HEK293 (cell line): ENCODE data around the gene SFR1.

Experiments
- GFI1B ChIP-seq: fragments of 450-650 bp; formaldehyde crosslinking; IDR thresholded peaks from 2 replicates; pipeline ENCODE4 v1.5.1; 2016; ENCODE audit warnings: missing biosample characterization, missing genetic modification characterization
- REPIN1 ChIP-seq: fragments of 450-650 bp; formaldehyde crosslinking; IDR thresholded peaks from 2 replicates; pipeline ENCODE4 v1.5.1; 2017; ENCODE audit warnings: missing biosample characterization, missing genetic modification characterization, low read depth
- SETDB1 ChIP-seq: IDR thresholded peaks from one replicate; pipeline ENCODE4 v1.6.1; 2017; ENCODE audit warnings: mild to moderate bottlenecking, low read length, moderate library complexity, mixed read lengths; ENCODE audit not compliant: insufficient read length
- YY1 ChIP-seq: fragments of 450-650 bp; formaldehyde crosslinking; IDR thresholded peaks from 2 replicates; pipeline ENCODE4 v1.5.1; 2018; ENCODE audit warnings: missing biosample characterization, missing genetic modification characterization
- ZNF114 ChIP-seq: fragments of 450-650 bp; formaldehyde crosslinking; IDR thresholded peaks from 2 replicates; pipeline ENCODE4 v1.5.0; 2017; ENCODE audit warnings: missing biosample characterization, missing genetic modification characterization
- ZNF138 ChIP-seq: fragments of 450-650 bp; formaldehyde crosslinking; IDR thresholded peaks from 2 replicates; pipeline ENCODE4 v1.5.1; 2016; ENCODE audit warnings: missing biosample characterization, missing genetic modification characterization, borderline replicate concordance
- ZNF354C ChIP-seq: fragments of 450-650 bp; formaldehyde crosslinking; IDR thresholded peaks from 2 replicates; pipeline ENCODE4 v1.5.1; 2016; ENCODE audit warnings: missing biosample characterization, missing genetic modification characterization, low read depth, borderline replicate concordance
- ZNF426 ChIP-seq: fragments of 450-650 bp; formaldehyde crosslinking; IDR thresholded peaks from 2 replicates; pipeline ENCODE4 v1.5.1; 2017; ENCODE audit warnings: missing biosample characterization, missing genetic modification characterization, mild to moderate bottlenecking, inconsistent platforms, moderate library complexity
- ZNF473 ChIP-seq: fragments of 450-650 bp; formaldehyde crosslinking; IDR thresholded peaks from 2 replicates; pipeline ENCODE4 v1.5.1; 2017; ENCODE audit warnings: missing biosample characterization, missing genetic modification characterization
- ZNF785 ChIP-seq: fragments of 450-650 bp; formaldehyde crosslinking; IDR thresholded peaks from 2 replicates; pipeline ENCODE4 v1.5.1; 2016; ENCODE audit warnings: missing biosample characterization, missing genetic modification characterization
- TF ChIP-seq, protein P1 (sequence below): fragments of 450-650 bp; formaldehyde crosslinking; IDR thresholded peaks from 2 replicates; pipeline ENCODE4 v1.5.1; 2016; ENCODE audit warnings: missing biosample characterization, missing genetic modification characterization
- TF ChIP-seq, protein P2 (sequence below): fragments of 450-650 bp; formaldehyde crosslinking; IDR thresholded peaks from 2 replicates; pipeline ENCODE4 v1.5.1; 2016; ENCODE audit warnings: missing biosample characterization, missing genetic modification characterization
- TF ChIP-seq, protein P3 (sequence below): fragments of 450-650 bp; formaldehyde crosslinking; IDR thresholded peaks from 2 replicates; pipeline ENCODE4 v1.5.1; 2016; ENCODE audit warnings: missing biosample characterization, missing genetic modification characterization, borderline replicate concordance

DNA sequence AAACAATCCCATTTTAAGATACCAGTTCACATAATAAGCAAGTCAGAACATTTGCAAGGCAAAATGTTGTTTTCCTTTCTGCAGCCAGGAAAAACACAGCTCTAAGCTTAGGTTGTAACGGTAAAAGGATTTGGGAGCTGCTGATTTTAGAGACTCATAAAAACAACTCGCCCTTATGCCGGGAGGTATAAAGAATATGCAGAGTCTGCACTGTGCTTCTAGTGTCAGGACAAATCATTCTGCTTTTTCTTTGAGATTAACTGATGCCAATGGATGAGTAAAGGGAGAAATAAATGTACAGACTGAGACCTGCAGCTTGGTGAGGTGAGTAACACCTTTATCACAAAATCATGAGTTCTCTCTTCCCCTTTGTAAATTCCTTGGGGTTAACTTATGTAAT is 2.0 kb upstream of the SFR1 start:
- TF ChIP-seq ZNF426 (tag by site-specific recombination) = no peak
- no peak for TF ChIP-seq ZNF114 (tag by site-specific recombination)
- TF ChIP-seq, protein P1, sequence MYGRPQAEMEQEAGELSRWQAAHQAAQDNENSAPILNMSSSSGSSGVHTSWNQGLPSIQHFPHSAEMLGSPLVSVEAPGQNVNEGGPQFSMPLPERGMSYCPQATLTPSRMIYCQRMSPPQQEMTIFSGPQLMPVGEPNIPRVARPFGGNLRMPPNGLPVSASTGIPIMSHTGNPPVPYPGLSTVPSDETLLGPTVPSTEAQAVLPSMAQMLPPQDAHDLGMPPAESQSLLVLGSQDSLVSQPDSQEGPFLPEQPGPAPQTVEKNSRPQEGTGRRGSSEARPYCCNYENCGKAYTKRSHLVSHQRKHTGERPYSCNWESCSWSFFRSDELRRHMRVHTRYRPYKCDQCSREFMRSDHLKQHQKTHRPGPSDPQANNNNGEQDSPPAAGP (tag by site-specific recombination) = no peak
- TF ChIP-seq, protein P2, sequence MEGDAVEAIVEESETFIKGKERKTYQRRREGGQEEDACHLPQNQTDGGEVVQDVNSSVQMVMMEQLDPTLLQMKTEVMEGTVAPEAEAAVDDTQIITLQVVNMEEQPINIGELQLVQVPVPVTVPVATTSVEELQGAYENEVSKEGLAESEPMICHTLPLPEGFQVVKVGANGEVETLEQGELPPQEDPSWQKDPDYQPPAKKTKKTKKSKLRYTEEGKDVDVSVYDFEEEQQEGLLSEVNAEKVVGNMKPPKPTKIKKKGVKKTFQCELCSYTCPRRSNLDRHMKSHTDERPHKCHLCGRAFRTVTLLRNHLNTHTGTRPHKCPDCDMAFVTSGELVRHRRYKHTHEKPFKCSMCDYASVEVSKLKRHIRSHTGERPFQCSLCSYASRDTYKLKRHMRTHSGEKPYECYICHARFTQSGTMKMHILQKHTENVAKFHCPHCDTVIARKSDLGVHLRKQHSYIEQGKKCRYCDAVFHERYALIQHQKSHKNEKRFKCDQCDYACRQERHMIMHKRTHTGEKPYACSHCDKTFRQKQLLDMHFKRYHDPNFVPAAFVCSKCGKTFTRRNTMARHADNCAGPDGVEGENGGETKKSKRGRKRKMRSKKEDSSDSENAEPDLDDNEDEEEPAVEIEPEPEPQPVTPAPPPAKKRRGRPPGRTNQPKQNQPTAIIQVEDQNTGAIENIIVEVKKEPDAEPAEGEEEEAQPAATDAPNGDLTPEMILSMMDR (tag by site-specific recombination) = no peak
- no peak for TF ChIP-seq GFI1B (tag by site-specific recombination)
- no peak for TF ChIP-seq YY1 (tag by site-specific recombination)
- no peak for TF ChIP-seq REPIN1 (tag by site-specific recombination)
- no peak for TF ChIP-seq SETDB1
- no peak for TF ChIP-seq ZNF354C (tag by site-specific recombination)
- TF ChIP-seq ZNF785 (tag by site-specific recombination) = no peak
- TF ChIP-seq ZNF138 = no peak
- no peak for TF ChIP-seq ZNF473 (tag by site-specific recombination)
- TF ChIP-seq, protein P3, sequence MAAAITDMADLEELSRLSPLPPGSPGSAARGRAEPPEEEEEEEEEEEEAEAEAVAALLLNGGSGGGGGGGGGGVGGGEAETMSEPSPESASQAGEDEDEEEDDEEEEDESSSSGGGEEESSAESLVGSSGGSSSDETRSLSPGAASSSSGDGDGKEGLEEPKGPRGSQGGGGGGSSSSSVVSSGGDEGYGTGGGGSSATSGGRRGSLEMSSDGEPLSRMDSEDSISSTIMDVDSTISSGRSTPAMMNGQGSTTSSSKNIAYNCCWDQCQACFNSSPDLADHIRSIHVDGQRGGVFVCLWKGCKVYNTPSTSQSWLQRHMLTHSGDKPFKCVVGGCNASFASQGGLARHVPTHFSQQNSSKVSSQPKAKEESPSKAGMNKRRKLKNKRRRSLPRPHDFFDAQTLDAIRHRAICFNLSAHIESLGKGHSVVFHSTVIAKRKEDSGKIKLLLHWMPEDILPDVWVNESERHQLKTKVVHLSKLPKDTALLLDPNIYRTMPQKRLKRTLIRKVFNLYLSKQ (tag by site-specific recombination) = no peak
